Measurements from ENCODE around the gene SCG5.

Gene SCG5

DNA sequence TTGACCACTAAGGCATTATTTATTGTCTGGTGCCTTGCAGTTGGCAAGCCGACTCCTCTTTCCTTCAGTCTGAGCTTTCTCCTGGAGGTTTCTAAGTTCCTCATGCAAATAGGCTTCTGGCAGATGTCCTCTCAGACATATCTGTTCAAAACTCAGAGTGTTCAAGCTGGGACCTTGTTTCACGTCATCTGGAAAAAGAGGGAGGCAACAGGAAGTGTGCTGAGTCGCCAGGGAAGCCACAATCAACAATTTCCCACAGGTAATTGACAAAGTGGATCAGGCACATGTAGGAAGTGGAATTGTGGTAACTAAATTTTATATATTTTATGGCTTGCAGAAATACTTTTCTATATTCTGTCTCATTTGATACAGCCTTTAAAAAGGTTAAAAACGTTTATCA, 14.6 kb downstream of the SCG5 start:
- H3K4me3 ChIP-seq (ENCODE audit: low read length): no peak overlapping the region
- TF ChIP-seq, protein P1, sequence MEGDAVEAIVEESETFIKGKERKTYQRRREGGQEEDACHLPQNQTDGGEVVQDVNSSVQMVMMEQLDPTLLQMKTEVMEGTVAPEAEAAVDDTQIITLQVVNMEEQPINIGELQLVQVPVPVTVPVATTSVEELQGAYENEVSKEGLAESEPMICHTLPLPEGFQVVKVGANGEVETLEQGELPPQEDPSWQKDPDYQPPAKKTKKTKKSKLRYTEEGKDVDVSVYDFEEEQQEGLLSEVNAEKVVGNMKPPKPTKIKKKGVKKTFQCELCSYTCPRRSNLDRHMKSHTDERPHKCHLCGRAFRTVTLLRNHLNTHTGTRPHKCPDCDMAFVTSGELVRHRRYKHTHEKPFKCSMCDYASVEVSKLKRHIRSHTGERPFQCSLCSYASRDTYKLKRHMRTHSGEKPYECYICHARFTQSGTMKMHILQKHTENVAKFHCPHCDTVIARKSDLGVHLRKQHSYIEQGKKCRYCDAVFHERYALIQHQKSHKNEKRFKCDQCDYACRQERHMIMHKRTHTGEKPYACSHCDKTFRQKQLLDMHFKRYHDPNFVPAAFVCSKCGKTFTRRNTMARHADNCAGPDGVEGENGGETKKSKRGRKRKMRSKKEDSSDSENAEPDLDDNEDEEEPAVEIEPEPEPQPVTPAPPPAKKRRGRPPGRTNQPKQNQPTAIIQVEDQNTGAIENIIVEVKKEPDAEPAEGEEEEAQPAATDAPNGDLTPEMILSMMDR (conservative IDR thresholded peaks at IDR 0.05; ENCODE audit: low read depth, low read length): no peak
- no peak for DNase-seq (ENCODE audit: low read depth)

DNA sequence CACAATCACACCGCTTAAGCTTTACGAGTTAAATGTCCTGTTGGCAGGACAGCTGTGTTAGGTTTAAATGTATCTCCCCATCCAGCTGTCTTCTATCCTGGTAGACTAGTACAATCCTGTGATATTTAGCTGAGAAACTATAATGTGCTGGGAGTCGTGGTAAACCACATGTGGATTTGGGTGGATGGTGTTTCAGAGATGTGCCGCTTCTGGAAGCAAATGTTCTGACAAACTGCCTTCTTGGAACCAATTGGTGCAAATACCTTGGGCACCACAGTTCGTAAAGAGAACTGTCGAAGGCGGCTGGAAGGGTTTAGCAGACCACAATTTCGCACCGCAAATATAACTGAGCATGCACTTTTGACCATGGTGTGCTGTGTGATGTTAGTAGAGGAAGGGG, 15.0 kb downstream of the SCG5 start:
- DNase-seq (ENCODE audit: low read depth): no peak
- H3K4me3 ChIP-seq (ENCODE audit: low read length): no peak overlapping the region
- TF ChIP-seq, protein P1 (conservative IDR thresholded peaks at IDR 0.05; ENCODE audit: low read depth, low read length): no peak

DNA sequence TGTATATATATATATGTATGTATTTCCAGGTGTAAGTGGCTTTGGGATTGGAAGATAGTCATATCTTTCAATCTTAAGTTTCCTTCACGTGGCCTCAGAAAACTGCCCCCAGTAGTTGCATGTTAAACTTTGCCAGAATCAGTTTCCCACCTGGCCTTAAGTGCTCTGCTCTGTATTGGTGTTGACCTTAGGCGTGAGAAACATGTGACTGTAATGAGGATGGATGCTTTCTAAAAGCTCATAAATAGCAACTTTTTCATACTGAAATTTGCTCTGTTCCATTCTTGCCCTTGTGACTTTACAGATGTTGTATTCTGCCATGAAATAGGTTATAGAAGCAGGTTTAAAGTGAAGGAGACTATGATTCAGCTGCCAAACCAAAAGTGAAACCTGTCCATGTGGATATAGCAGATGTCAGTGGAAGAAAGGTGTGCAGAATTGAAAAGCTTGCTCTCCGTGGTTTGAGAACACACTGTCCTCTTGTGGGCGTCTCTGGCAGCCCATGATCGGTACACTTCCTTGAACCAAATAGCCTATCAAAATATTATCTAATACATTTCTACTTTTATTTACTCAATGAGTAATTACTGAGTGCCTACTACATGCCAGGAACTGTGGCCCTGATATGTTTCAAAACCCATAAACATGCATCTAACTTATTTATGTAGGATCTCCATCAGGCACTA, 15.8 kb downstream of the SCG5 start:
- TF ChIP-seq, protein P1 (conservative IDR thresholded peaks at IDR 0.05; ENCODE audit: low read depth, low read length): no peak
- DNase-seq (ENCODE audit: low read depth): no peak
- H3K4me3 ChIP-seq (ENCODE audit: low read length): no peak overlapping the region

DNA sequence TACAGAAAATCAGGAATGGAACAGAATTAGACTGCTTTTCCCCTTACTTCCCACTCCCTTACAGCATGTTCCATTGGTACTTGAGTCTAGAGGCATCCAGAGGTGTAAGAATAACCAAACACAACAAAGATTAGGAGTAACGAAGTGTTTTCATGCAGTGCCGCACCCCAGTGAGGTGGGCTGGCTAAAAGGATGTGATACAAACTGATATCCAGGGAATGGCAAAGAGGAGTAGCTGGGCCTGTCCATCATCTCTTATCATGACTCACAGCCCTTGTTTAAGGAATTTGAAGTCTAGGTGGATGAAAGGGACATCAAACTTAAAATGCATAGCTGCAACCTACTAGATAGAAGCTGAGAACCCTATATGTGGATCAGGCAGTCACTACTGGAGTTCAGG, 16.4 kb downstream of the SCG5 start:
- DNase-seq (ENCODE audit: low read depth): no peak
- TF ChIP-seq, protein P1 (conservative IDR thresholded peaks at IDR 0.05; ENCODE audit: low read depth, low read length): no peak
- no peak overlapping the region for H3K4me3 ChIP-seq (ENCODE audit: low read length)

DNA sequence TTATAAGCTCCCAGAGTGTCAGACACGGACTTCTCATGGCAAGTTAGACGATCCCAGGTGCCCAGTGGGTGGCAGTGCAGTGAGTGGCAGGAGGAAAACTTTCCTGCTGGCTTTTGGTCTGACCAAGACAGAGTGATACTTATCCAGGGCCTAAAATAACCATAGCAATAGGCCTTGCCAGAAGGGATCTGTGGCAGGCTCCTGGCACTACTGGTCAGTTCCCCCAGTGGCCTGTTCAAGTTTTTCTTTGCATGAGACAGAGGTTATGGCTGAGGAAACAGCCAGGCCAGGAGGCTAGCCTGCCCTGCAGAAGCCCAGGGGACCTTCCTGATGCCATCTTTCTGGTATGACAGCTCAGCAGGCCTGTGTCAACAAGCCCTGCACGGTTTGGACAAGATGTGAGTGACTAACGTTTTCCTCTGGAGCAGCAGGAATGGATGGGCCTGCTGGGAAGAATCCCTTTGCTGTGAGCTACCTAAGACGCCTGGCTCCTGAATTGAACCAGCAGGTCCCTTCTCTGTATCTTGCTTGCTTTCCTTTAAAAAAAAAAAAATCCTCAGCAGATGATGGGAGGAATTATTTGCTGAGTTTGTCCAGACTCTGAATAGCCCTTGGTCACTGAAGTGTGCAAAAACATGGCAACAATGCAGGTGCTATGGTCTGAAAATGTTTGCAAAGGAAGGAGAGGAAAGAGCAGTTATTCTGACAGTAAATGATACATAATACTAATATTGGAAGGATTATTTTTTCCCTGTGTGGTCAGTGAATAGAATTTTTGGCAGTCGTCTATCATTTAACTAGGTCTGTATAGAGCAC, 18.0 kb downstream of the SCG5 start:
- no peak overlapping the region for H3K4me3 ChIP-seq (ENCODE audit: low read length)
- TF ChIP-seq, protein P1 (conservative IDR thresholded peaks at IDR 0.05; ENCODE audit: low read depth, low read length): peak; percentile 12
- DNase-seq (ENCODE audit: low read depth): no peak

DNA sequence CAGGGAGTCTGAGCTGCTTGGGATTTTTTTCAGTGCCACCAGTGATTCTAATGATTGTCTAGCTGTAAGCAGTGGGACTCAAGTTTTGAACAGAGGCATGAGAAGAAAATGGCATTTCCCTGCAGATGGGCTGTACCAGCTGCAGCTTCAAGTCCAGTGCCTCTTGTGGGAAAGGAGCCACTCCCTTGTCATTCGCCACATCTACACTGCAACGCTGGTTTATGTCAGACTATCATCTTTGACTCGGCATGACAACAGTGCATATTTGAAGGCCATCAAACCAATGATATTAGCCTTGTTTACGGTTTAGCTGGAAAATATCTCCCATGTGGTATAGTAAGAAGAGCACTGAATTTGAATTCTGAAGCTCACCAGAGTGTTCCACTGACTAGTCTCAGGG, 22.2 kb downstream of the SCG5 start:
- TF ChIP-seq, protein P1 (conservative IDR thresholded peaks at IDR 0.05; ENCODE audit: low read depth, low read length): no peak
- H3K4me3 ChIP-seq (ENCODE audit: low read length): no peak overlapping the region

DNA sequence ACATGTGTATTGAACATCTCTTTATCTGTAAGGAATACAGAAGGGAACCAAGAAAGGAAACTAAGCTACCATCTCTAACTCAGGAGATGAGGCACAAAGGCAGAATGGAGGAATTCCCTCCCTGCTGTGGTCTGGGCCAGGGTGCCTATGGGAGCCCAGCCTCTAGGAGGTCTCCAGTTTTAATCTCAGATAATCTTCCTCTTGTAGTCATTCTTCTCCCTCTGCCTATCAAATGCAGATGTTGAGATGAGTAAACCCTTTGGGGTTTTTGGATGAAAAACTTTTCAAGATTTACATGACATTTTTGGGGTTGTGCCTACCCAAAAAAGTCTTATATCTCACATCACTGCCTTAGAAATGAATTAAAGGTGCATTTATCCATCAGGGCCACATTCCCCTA, 23.3 kb downstream of the SCG5 start:
- TF ChIP-seq, protein P1 (conservative IDR thresholded peaks at IDR 0.05; ENCODE audit: low read depth, low read length): no peak
- DNase-seq (ENCODE audit: low read depth): no peak
- H3K4me3 ChIP-seq (ENCODE audit: low read length): no peak overlapping the region

More for the DNA sequence above, 22.2 kb downstream of the SCG5 start:
- no peak for DNase-seq (ENCODE audit: low read depth)

Measured in retinal pigment epithelial cell (primary cell).